Measurements from ENCODE around the gene MRPS2. TPM values are rescaled to one million over a fixed set of nuclear protein-coding genes. Genes with fewer than 3 reads are reported as not detected.

Gene MRPS2
- total RNA-seq, 1 experiment from 2014 or later = 77.6 TPM

GRCh38 chr9:135522931-135523330, 22.4 kb downstream of the MRPS2 start:
- POLR2A ChIA-PET = no interaction called here
- CTCF ChIA-PET = interaction anchor here (1.2 to 5.6 kb wide), 2 partner anchors 17 to 265 kb away, joined by 3 to 42 read pairs; no protein-coding TSS in a partner anchor
- TF ChIP-seq MAX (CRISPR knock-in tag; IDR thresholded peaks at IDR 0.05) = no peak
- no peak for TF ChIP-seq ZNF425 (CRISPR knock-in tag; conservative IDR thresholded peaks at IDR 0.05)
- no peak for TF ChIP-seq ESRRA (CRISPR knock-in tag; IDR thresholded peaks at IDR 0.05; ENCODE audit: borderline replicate concordance)
- TF ChIP-seq ARID4B (CRISPR knock-in tag; IDR thresholded peaks at IDR 0.05; ENCODE audit: borderline replicate concordance) = no peak
- no peak for TF ChIP-seq ZNF512 (CRISPR knock-in tag; IDR thresholded peaks at IDR 0.05; ENCODE audit: borderline replicate concordance)
- TF ChIP-seq JUN (CRISPR knock-in tag; IDR thresholded peaks at IDR 0.05) = no peak
- TF ChIP-seq TEAD1 (CRISPR knock-in tag; IDR thresholded peaks at IDR 0.05) = no peak
- TF ChIP-seq ATF6 (CRISPR knock-in tag; IDR thresholded peaks at IDR 0.05) = no peak
- no peak for TF ChIP-seq FOXJ3 (CRISPR knock-in tag; IDR thresholded peaks at IDR 0.05; ENCODE audit: borderline replicate concordance)
- no peak for TF ChIP-seq EMX1 (CRISPR knock-in tag; IDR thresholded peaks at IDR 0.05)
- Mint-ChIP-seq H3K27me3 (ENCODE audit: low read depth) (no peaks in the 10 kb centered on the region), H3K4me3 (no peak overlapping the region), H3K9me3 (peaks cover 7% of the 10 kb centered on the region), H3K27ac (no peak overlapping the region), H3K36me3 (no peaks in the 10 kb centered on the region), H3K4me1 (peaks cover 9% of the 10 kb centered on the region)
- ATAC-seq (peak; percentile 27), DNase-seq (ENCODE audit: low spot score) (no peak)

- CTCF ChIA-PET = interaction anchor here (1.2 to 5.6 kb wide), 2 partner anchors 18 to 264 kb away, joined by 3 to 42 read pairs; no protein-coding TSS in a partner anchor
These were observed 23.1 kb downstream of the MRPS2 start for GRCh38 chr9:135523521-135524129.

More at GRCh38 chr9:135523521-135524129, 23.1 kb downstream of the MRPS2 start:
- TF ChIP-seq E2F1 (CRISPR knock-in tag; IDR thresholded peaks at IDR 0.05) = no peak
- TF ChIP-seq MLX (CRISPR knock-in tag; IDR thresholded peaks at IDR 0.05) = no peak
- no peak for TF ChIP-seq ZSCAN18 (CRISPR knock-in tag; IDR thresholded peaks at IDR 0.05)
- no peak for TF ChIP-seq PRRX2 (CRISPR knock-in tag; IDR thresholded peaks at IDR 0.05)
- no peak for TF ChIP-seq MYBL2 (CRISPR knock-in tag; IDR thresholded peaks at IDR 0.05)
- no peak for TF ChIP-seq ELF4 (CRISPR knock-in tag; IDR thresholded peaks at IDR 0.05; ENCODE audit: low read depth)
- no peak for TF ChIP-seq E2F5 (CRISPR knock-in tag; IDR thresholded peaks at IDR 0.05)
- Mint-ChIP-seq H3K36me3 (no peaks in the 10 kb centered on the region), H3K9me3 (peaks cover 7% of the 10 kb centered on the region), H3K27ac (no peak overlapping the region), H3K4me1 (peaks cover 9% of the 10 kb centered on the region), H3K27me3 (ENCODE audit: low read depth) (no peaks in the 10 kb centered on the region), H3K4me3 (no peak overlapping the region)
- DNase-seq (ENCODE audit: low spot score) = no peak
- POLR2A ChIA-PET = no interaction called here
- ATAC-seq = peak; percentile 23; the same call in 1 of the 2 replicates

Data from WTC11 (cell line).